Ovary (tissue), 3 donors: Measurements from ENCODE around the gene COPS9.

Source experiments
- EP300 ChIP-seq: sonication (generic); formaldehyde crosslinking; IDR thresholded peaks from one replicate; pipeline ENCODE4 v1.6.1; 2017; ENCODE audit warnings: antibody characterized with exemption
- POLR2A ChIP-seq: fragments of 450-650 bp; IDR thresholded peaks from one replicate; pipeline ENCODE4 v1.6.1; 2017; ENCODE audit warnings: antibody characterized with exemption, mild to moderate bottlenecking, moderate library complexity
- TF ChIP-seq, protein P1 (sequence below), 3 donors: fragments of 450-650 bp in 2 of 3; fragments of 200-600 bp in 1 of 3; IDR thresholded peaks; one replicate each; pipeline versions ENCODE4 v1.5.1 to v1.8.0; 2016 to 2022; ENCODE audit warnings: antibody characterized with exemption in 3 of 3, mild to moderate bottlenecking in 1 of 3
- donor health status: DM: no; HTN: no; CAD: no.

DNA sequence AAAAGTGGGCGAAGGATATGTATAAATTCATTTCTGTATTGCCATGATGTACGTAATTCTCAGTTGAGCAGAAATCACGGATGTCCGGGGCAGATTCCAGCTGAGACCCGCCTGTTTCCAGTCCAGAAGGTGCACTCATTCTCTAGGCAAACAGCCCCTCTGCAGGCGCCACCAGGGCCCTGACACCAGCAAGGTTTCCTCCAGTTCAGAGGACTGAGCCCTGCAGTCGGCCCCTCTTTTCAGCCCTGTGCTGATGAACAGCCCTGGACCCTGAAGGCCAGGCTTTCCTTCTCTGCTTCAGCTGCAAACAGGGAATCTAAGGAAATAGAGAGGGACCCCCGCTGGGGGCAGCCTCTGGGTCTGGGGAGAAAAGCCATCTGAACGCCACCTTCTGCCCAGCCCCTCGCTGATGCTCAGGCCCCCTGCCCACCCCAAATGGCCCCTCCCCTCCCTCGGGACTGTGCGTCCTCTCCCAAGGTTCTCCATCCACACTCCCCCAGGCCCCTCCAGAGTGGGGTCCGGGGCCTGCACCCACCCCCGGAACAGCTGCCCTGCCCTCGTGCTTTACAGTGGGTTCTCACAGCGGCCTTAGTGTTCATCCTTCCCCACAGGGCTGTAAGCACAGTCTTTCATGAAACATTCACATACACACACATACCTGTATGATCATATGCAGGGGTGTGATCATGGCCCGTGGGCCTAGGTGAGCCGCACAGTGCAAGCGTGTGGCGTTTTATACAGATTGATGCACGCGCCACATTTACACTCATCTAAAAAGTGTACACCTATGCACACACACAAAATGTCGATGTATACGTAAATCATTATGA, 12.1 kb downstream of the COPS9 start:
- TF ChIP-seq POLR2A (no peak), EP300 (no peak)
- TF ChIP-seq, protein P1, sequence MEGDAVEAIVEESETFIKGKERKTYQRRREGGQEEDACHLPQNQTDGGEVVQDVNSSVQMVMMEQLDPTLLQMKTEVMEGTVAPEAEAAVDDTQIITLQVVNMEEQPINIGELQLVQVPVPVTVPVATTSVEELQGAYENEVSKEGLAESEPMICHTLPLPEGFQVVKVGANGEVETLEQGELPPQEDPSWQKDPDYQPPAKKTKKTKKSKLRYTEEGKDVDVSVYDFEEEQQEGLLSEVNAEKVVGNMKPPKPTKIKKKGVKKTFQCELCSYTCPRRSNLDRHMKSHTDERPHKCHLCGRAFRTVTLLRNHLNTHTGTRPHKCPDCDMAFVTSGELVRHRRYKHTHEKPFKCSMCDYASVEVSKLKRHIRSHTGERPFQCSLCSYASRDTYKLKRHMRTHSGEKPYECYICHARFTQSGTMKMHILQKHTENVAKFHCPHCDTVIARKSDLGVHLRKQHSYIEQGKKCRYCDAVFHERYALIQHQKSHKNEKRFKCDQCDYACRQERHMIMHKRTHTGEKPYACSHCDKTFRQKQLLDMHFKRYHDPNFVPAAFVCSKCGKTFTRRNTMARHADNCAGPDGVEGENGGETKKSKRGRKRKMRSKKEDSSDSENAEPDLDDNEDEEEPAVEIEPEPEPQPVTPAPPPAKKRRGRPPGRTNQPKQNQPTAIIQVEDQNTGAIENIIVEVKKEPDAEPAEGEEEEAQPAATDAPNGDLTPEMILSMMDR (IDR thresholded peaks at IDR 0.05), result no peak
